Activated CD8-positive, alpha-beta memory T cell treated with anti-CD3 and anti-CD28 coated beads, Interleukin-2, amount 50 U/mL, for 24 hours (primary cell): ENCODE results near the gene RNF220.

Source experiments
- DNase-seq: peaks from one replicate; pipeline ENCODE4 v3.0.0-alpha.2; 2020; ENCODE audit errors: extremely low read depth

Gene RNF220

GRCh38 chr1:44405031-44405797, at the start of gene RNF220:
TSS of gene RNF220 (plus strand) at chr1:44405255.
- DNase-seq = no peak

DNA sequence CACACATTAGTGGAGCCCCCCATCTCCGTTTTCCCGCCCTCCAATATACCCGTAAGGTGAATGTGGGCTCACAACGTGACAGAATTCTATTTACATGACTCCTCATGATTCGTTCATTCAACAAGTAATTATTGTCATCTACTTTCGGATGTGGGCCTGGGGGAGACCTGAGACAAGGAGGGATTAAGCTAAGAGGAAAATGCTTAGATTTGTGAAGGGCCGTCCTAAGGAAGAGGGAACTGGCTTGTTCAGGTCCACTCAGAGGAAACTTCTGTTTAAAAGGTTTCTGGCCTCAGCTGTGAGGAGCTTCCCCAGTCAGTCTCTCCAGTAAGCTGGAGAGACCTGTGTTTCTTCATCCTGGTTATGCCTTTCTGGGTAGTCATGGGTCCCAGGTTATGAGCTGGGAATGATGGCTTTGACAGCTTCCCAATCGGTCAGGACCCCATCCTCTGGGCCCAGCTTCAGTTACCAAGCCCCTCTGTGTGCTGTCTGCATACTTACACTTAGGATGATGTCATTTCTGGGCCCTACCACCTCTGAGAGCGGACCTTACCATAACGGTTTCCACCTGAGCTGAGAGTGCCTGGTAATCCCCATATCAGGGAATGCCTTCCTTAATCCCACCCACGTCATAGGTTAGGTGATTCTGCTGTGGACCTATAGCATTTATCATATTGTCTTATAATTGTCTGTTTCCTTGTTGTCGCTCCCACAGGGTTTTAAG, 49.3 kb upstream of the RNF220 start:
- DNase-seq = no peak

- no peak for DNase-seq
These were observed 47.3 kb upstream of the RNF220 start for GRCh38 chr1:44357710-44358109.

- no peak for DNase-seq
These were observed 45.7 kb upstream of the RNF220 start for GRCh38 chr1:44359234-44359935.

GRCh38 chr1:44361478-44361877, 43.6 kb upstream of the RNF220 start:
- DNase-seq = no peak

GRCh38 chr1:44366371-44366975, 38.6 kb upstream of the RNF220 start:
- no peak for DNase-seq

GRCh38 chr1:44367944-44368343, 37.1 kb upstream of the RNF220 start:
- no peak for DNase-seq

GRCh38 chr1:44368471-44369151, 36.4 kb upstream of the RNF220 start:
- no peak for DNase-seq

DNA sequence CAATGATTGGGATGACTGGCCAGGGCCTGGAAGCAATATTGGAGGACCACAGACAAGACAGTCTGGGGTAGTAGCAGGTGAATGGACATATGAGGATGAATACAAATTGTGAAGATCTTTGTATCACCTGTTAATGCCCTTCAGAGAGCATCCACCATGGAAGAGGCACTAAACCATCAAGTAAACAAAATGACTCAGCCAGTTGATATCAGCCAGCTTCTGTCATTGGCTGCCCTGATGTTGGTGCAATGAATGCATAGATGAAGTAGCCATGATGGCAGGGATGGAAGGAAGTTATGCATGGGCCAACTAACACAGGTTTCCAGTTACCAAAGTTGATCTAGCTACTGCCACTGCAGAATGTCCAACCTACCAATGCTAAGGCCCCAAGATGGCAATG, 33.8 kb upstream of the RNF220 start:
- no peak for DNase-seq

DNA sequence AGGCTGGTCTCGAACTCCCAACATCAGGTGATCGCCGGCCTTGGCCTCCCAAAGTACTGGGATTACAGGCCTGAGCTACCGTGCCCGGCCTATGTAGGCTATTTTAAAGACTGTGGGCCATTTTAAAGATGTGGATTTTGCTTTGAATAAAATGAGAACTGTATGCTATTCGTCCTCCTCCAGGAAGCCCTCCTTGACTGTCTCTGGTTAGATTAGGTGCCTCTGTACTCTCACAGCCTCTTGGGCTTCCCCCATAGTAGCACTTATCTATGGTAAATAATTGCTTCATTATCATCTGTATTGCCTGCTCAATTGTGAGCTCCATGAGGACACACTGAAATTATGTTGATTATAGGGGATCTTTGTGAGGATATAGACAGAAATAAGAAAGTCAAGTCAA, 29.5 kb upstream of the RNF220 start:
- DNase-seq = no peak

DNA sequence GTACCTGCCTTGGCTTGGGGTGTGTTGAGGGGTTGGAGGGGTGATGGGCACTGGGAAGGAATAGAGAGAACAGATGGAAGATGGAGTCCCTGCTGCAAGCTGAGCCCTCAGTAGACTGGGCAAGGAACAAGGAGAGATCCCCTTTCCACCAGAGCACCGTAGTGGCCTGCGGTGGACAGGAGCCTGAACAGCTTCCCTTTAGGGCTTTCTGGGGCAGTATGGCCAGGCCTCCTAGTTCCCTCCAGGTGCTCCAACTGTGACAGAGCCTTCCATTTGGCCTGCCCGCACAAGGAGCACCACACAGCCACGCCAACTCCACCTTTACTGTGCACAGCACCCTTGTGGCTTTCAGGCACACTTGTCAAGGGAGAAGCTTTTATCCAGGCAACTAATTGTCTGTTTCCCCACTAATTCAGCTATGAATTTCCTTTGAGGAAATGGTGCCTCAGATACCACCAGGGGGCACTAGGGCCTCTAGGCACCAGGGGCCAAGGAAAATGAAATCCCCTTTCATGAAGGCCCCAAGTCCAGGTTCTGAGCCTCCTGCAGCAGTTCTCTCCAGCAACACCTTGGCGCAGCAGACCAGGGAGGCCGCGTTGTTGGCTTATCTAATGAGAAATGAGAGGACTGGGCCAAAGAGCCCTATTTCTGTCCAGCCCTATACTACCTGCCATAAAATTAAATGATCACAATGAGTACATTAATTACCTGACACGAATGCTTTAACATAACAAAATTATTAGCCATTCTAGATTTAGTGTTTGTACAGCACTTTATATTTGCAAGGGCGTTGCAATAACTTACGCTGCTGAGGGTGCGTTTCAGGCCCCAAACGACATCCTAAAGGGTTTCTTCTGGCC, 26.9 kb upstream of the RNF220 start:
- DNase-seq = no peak

DNA sequence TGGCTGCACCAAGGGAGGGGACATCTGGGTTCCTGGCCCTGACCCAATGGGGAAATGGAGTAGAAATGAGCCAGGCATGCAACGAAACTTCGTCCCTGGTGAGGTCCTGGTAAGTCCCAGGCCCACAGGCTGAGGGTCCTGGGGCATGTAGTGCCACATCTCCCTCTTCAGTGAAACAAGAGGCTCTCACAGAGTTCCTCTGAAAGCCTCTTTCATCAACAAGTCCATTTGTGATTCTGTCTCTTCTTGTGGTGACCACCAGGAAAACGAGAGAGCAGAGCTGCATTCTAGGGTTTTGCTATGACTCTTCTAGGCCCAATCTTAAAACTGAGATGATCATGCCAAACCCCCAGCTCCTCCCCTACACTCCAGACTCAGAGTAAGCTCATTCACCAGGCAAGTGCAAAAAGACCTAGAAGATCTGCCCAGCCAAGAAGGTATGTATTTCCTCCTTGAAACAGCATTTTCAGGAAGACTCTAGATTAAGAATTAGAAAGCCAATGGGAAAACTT, 24.3 kb upstream of the RNF220 start:
- DNase-seq = no peak

DNA sequence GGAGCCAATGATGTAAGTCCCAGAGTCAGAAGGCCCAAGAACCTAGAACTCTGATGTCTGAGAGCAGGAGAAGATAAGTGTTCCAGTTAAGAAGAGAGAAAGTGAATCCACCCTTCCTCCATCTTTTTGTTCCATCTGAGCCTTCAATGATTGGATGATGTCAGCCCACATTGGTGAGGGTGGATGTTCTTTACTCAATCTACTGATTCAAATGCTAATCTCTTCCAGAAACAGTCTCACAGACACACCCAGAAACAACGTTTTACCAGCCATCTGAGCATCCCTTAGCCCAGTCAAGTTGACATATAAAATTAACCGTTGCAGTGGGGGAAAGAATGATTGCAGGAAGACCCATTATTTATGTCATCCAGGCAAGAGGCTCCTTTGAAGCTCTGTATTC, 16.5 kb upstream of the RNF220 start:
- DNase-seq = no peak

DNA sequence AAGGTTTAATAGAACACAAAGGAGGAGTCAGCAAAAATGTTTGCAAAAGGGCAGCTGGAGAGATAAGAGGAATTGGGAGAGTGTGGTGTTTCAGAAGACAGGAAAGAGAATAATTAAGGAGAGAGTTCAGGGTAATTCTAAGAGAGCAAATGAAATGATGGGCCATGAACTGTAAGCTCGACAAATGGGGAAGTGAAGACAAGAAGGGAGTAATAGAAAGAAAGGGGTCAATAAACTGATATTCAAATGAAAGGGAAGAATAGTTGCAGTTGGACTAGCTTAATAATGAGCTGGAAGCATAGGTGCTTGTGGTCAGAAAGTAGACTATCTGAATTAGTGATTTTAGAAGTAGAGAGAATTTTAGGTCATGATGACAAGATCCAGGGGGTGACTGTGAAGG, 15.6 kb upstream of the RNF220 start:
- no peak for DNase-seq

DNA sequence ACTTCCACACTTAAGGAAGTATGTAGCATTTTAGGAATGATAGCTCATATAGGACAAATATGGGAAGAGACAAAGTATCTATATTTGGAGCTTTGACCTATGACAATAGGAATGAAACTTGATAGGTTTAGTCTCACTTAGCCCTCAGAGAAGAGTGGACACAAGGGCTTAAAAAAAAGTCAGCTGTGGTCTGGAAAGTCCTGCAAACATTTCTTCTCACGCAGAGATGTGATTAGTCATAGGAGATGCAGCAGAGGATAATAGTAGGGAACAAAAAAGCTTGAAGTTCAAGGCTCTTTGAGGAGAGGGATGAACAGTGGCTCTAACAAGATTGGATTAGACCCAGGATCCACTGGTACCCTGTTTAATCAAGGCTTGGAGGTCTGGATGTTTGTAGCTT, 14.8 kb upstream of the RNF220 start:
- no peak for DNase-seq

DNA sequence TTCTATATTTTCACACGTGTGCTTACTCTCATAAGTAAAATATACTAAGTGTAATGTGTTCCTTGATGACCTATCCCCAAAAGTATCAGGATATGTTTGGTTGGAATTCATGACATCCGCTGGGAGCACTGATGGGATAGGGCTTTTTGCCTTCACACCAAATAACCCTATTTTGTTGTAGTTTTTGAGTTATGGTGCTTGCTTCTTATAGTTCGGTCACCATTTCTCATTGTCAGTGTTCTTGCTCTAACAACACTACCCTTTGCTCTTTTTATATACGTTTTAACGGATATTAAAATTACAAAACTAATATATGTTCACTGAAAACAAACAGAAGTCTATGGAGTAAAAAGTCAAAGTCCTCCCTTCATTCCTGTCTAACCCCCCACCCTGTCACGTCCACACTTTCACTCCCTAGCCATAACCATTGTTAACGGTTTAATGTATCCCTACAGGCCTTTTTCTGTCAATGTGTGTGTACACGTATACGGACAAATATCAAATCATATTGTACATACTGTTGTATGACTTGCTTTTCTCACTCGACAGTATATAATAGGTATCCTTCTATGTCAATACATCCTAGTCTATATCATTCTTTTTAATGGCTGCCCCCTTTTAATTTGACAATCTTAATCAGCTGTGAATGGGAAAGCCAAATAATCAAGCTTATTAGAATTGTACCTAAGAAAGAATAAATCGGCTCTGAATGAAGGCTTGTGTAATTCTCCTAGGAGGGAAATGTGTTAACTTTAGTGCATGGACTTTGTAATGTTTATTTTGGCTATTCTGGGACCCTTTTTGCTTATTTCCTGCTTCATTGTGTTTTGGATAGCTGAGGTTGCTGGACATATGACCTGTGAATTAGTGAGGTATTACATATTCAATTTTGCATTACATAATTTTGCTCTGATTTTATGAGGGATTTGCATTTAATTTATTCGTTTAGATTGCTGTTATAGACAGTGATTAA, 3.5 kb upstream of the RNF220 start:
- no peak for DNase-seq

DNA sequence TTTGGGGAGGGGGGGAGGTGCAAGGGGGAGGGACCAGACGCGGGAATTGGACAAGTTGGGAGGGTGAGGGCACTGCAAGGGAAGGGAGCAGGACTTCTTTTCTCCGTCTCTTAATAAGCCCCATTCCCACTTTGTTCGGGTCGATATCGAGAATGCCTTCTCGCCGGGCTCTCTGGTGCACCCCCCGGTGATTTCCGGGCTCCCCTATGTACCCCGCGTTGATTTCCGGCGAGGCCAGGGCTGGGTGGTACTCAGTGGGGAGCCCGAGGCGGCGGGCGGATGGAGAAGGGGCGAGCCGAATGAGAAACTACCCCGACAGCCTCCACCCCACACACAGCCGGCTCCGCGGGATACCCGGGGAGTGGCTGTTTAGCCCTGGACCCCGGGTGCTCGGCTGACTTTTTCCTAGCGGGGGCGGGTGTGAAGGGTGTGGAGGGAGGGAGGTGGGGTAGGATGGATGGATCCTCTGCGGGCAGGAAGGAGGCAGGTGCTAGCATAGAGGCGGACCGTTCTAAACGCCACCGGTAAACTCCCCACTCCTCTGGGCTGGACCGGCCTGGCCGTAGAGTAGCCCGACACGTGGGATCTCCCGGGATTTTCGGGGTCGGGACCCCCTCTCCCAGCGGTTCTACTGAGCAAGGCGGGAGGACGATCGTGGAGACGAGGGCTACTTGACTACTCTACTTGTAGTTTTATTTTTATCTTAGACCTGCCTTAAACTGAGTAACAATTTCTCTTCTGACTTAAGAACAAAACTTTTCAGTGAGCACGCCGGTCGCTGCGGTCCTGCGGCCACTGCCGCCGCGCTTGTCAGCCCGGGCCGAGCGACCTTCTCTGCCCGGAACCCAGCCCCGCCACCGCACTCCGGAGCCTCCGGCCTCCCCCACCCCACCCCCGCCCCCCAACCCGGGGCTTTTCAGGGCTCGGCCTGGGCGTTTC, 1.0 kb downstream of the RNF220 start:
- DNase-seq = no peak

- no peak for DNase-seq
These were observed 1.8 kb downstream of the RNF220 start for GRCh38 chr1:44406737-44407429.
